HG03558 (cell line): ENCODE measurements around the gene PI4KA.
"Not testable (repeated sequence)": the region's sequence is repeated elsewhere in the genome, so short reads cannot be mapped to it uniquely, and the experiment has no call there.

Experiments used
- ATAC-seq: cut with Tn5 transposase; IDR thresholded peaks from one replicate; pipeline ENCODE4 v1.9.1; 2021; ENCODE audit warnings: moderate number of reproducible peaks; ENCODE audit not compliant: unreplicated experiment; ENCODE audit errors: extremely low read depth

Gene PI4KA

DNA sequence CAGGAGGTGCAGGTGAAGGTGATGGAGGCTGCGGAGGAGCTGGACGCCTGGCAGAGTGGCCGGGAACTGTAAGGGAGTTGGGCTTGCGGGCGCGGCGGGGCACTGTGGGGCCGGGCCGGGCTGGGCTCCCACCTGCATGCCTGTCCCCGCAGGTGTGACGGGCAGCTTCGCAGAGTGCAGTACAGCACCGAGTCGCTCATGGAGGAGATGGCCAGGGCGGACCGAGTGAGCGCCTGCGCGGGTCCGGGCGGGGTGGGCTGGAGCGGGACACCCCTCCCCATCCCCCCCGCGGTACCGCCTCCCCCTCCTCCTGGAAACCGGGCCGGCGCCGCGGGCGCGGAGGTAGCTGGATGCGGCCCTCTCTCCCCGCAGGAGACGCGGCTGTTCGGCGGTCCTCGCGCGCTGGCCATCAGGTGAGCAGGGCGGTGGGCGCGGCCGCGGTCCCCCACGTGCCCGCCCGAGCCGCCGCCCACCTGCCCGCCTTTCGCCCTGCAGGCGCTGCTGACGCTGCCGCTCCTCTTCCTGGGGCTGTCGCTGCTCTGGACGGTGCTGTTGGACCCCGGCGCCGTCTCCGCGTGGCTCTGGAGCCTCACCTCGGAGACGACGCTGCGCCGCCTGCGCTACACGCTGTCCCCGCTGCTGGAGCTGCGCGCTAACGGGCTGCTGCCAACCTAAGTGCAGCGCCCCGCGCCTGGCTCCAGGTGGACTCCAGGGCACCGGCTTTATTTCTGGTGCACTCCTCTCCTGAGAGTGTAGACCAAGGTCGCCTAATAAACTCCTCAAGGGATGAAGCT is 154.6 kb downstream of the PI4KA start:
- ATAC-seq = not testable (repeated sequence)

DNA sequence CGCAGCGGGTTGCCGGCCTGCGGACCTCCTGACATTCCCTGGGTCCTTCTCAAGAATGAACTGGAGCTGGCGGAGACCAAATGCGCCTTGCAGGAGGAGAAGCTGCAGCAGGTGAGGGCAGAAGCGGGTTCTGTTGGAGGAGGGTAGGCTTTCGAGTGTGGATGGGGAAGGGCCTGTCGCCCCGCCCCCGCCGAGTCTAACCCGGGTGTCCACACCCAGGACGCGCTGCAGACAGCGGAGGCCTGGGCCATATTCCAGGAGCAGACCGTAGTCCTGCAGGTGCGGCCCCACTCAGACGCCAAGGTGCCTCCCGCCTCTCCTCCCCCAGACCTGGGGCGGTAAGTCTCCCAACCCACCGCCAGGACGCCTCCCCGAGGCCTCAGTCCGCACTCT is 155.2 kb downstream of the PI4KA start:
- not testable (repeated sequence) for ATAC-seq

DNA sequence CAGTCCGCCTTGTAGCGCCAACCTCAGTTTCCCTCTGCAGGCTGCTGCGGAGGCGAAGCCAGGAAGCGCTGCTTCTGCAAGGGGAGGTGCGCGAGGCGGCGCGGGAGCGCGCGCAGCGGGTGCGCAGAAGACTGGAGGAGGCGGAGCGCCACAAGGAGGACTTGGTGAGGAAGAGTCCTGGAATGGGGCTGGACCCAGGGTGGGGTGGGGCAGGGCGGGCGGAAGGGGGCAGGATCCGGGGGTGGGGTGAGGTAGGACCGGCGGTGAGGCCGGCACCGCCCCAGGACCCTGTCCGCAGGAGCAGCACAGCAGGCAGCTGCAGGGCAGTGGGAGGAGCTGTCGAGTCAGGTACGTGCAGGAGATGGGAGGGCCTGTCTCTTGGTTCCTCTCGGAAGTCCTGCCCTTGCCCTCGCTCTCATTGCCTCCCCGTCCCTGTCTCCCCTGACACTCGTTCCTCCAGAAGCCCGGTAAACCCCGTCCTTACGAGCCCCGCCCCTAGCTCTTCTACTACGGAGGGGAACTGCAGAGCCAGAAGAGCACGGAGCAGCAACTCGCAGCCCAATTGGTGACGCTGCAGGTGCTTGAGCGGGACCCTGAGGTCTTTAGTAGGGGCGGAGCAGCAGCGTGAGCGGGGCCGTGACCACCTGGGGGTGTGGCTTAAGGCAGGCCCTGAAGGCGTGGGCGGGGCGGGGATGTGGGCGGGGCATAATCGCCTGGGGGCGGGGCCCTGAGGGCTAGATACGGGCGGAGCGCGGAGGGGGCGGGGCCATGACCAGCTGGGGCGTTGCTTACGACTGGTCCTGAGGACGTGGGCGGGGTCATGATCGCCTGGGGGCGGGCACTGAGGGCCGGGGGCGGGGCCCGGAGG is 155.8 kb downstream of the PI4KA start:
- peak; percentile 38 for ATAC-seq

DNA sequence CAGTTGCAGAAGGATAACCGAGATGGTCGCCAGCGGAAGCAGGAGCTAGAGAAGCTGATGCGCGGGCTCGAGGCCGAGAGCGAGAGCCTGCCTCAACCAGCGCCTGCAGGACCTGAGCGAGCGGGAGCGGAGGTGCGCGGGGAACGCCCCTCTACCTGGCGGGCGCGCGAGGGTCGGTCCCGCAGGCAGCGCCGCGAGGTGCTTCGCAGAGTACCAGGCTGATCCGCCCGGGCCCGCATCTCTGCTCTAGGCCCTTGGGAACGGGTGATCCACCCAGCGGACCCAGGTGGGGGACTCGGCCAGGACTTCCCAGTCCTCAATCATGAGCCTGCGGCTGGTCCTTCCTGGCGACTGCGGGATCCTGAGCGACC is 156.5 kb downstream of the PI4KA start:
- peak; percentile 16 for ATAC-seq

DNA sequence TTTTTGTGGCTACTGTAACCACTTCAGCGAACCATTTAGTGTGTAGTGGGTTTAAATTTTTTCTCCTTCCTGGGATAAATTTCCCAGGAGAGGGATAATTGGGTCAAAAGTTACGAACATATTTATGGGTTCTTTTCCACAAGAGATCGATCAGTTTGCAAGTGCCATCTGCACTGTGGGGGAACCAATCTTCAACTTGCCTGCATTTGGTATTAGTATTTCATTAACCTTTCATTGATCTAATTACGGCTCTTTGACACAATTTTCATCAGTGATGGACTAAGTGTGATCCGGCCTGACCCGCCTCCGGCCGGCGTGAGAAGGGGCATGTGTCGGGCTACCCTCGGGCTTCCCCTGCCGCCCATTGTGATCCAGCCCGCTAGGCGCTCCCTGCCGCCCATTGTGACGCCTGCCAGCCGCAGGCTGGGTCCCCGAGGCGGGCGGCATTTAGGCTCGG is 156.9 kb downstream of the PI4KA start:
- ATAC-seq = peak; percentile 9

DNA sequence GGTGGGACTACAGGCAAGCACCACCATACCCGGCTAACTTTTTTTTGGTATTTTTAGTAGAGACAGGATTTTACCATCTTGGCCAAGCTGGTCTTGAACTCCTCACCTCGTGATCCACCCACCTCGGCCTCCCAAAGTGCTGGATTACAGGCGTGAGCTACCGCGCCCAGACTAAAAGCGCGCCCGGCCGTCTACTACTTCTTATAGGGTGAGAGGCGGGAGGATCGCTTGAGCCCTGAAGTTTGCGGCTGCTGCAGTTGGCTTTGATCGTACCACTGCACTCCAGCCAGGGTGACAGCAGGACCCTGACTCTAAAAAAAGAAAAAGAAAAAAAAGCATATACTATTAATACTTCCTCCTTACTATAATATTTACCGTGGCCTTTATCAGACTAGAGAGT is 158.3 kb downstream of the PI4KA start:
- ATAC-seq = not testable (repeated sequence)

DNA sequence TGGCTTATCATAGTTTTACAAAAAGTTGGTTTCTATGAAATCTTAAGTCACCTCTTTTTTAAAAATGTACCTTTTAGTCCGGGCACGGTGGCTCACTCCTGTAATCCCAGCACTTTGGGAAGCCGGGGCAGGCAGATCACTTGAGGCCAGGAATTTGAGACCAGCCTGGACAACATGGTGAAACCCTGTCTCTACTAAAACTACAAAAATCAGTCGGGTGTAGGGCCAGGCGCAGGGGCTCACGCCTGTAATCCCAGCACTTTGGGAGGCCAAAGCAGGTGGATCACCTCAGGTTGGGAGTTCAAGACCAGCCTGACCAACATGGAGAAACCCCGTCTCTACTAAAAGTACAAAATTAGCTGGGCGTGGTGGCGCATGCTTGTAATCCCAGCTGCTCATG is 158.8 kb downstream of the PI4KA start:
- not testable (repeated sequence) for ATAC-seq

DNA sequence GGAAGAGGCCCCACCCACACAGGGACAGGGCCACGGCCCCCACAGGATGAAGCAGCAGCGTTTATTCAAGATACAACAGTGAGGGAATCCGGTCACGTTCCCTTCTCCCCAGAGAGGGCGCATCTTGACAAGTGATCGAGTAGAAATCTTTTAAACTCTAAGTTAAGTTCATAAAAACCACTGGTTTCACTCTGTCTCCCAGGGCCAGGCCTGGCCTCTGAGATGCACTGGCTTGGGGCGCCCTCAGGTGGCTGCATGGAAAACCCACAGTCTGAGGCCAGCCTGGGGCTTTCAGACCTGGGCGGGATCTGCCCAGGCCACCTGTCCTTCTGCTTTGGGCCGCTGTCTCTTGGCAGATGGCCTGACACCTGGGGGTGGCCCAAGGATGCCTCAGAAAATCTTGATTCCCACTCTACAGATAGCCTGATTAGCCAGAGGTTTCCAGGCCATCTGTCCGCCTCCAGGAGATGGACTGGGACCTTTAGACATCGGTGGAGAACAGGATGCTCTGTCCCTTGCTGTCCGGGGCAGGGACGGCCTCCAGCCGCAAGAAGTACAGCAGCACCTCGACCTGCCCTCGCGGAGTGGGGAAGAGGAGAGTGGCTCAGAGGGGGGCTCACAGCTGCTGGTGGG is 161.0 kb downstream of the PI4KA start:
- not testable (repeated sequence) for ATAC-seq

DNA sequence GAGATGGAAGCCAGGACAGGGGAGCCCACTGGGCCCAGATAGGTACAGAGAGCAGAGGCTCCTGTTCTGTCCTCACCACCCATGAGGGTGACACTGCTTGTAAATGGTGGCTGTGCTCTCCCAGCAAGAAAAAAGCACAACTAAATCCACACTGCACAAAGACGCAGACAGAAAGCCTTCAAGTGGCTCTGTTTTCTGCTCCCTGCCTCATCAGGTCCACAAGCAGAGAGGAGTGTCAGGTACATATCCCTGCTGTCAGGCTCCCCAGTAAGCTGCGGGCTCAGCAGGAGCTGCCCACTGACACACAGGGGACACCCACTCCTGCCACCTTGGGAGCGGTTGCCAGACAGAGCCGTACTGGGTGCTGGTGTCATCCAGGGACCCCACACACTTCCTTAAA is 162.6 kb downstream of the PI4KA start:
- not testable (repeated sequence) for ATAC-seq

DNA sequence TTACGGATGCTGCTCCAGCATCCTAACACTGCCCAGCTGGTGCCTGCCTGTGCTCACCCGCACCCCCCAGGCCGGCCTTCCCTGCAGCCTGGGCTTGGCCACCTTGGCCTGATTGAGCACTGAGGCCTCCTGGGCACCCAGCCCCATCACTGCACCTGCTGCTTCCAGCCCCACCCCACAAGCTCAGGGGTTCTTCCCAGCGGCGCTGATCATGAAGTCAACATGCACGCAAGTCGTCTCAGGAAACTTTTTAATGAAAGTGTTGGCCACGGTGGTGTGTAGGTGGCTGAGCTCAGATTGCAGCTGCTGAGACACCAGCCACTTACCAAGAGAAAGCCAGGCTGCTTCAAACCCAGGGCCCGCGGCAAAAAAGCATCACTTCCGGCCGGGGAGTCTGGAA is 163.4 kb downstream of the PI4KA start:
- ATAC-seq = not testable (repeated sequence)

DNA sequence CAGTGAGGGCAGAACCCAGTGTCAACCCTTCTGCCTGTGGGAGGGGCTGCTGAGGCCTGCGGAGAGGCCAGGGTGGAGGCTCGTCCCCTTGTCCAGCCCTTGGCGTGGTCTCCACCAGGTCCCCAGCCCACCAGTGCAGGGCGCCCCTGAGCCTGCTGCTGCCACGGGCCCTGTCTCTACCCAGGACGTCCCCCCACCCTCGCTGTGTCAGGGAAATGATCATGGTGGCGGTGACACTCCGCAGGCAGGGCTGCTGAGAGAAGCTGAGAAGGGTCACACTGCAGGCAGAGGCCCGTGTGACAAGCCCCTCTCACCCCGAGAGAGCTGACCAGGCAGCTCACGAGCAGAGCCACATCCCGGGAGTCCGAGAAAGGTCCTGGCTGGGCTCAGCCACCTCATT is 164.4 kb downstream of the PI4KA start:
- ATAC-seq = not testable (repeated sequence)

DNA sequence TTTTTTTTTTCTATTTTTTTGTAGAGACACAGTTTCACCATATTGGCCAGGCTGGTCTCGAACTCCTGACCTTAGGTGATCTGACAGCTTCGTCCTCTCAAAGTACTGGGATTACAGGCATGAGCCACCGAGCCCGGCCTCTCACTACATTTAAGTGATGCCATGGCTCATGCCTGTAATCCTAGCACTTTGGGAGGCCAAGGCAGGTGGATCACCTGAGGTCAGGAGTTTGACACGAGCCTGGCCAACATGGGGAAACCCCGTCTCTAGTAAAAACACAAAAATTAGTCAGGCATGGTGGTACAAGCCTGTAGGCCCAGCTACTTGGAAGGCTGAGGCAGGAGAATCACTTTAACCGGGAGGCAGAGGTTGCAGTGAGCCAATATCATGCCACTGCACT is 165.7 kb downstream of the PI4KA start:
- ATAC-seq = not testable (repeated sequence)

DNA sequence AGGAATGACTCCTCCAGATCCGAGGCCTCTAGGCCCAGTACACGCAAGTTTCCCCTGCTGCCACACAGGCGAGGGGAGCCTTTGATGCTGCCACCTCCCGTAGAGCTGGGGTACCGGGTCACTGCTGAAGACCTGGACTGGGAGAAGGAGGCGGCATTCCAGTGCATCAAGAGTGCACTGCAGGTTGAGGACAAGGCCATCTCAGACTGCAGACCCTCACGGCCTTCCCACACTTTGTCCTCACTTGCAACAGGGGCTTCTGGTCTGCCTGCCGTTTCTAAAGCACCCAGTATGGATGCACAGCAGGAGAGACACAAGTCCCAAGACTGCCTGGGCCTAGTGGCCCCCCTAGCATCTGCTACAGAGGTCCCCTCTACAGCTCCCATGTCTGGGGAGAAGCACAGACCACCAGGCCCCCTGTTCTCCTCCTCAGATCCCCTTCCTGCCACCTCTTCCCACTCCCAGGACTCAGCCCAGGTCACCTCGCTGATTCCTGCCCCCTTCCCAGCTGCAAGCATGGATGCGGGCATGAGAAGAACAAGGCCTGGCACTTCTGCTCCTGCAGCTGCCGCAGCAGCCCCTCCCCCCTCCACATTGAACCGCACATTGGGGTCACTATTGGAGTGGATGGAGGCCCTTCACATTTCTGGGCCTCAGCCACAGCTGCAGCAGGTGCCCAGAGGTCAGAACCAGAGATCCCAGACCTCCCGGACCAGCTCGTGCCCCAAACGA is 167.9 kb downstream of the PI4KA start:
- not testable (repeated sequence) for ATAC-seq

DNA sequence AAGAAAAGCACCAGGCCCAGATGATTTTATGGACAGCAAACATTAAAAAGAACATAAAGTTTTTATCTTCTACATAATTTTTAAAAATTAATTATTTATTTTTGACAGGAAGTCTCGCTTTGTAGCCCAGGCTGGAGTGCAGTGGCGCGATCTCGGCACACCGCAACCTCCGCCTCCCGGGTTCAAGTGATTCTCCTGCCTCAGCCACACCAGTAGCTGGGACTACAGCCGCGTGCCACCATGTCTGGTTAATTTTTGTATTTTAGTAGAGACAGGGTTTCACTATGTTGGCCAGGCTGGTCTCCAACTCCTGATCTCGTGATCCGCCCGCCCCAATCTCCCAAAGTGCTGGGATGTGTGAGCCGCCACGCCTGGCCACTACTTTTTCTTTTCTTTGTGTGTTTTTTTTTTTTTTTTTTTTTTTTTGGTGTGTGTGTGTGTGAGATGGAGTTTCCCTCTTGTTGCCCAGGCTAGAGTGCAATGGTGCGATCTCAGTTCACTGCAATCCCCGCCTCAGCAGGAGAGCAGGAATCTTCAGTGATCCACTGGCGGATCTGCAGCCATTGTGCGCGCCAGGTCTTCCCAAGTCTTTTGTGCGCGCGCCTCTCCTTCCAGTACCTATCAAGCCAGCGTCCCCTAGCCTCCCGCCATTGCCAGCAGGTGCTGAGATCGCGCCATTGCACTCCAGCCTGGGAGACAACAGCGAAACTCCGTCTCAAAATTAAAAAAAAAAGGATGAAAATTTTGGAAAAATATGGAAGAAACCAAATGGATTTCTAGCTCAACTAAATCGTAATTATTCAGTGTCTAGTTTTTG is 171.0 kb downstream of the PI4KA start:
- not testable (repeated sequence) for ATAC-seq

DNA sequence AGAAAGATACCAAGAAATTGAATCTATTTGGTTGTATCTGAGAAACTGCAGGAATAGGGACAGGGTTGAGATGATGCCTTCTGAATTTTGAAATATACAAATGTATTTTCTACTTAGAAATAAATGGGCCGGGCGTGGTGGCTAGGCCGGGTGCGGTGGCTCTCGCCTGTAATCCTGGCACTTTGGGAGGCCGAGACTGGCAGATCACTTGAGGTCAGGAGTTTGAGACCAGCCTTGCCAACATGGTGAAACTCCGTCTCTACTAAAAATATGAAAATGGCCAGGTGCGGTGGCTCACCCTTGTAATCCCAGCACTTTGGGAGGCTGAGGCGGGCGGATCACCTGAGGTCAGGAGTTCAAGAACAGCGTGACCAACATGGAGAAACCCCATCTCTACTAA is 172.8 kb downstream of the PI4KA start:
- not testable (repeated sequence) for ATAC-seq

DNA sequence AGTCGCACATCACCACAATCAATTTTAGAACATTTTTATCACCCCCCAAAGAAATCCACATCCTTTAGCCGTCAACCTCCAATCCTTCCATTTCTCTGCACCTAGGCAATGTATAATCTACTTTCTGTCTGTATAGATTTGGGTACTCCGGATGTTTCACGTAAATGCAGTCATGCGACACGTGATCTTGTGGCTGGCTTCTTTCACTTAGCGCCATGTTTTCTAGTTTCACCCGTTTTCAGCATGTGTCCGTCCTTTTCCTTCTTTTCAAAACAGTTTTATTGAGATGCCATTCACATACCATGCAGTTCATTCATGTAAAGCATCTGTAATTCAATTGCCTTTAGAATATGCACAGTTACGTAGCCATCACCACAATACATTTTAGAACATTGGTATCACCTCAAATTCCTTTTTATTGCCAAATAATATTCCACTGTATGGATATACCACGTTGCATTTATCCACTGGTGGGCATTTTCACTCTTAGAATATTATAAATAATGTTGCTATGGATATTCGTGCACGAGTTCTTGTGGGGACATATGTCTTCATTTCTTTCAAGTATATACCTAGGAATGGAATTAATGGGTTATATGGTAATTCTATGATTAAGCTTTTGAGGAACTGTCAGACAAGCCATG is 179.7 kb downstream of the PI4KA start:
- not testable (repeated sequence) for ATAC-seq

DNA sequence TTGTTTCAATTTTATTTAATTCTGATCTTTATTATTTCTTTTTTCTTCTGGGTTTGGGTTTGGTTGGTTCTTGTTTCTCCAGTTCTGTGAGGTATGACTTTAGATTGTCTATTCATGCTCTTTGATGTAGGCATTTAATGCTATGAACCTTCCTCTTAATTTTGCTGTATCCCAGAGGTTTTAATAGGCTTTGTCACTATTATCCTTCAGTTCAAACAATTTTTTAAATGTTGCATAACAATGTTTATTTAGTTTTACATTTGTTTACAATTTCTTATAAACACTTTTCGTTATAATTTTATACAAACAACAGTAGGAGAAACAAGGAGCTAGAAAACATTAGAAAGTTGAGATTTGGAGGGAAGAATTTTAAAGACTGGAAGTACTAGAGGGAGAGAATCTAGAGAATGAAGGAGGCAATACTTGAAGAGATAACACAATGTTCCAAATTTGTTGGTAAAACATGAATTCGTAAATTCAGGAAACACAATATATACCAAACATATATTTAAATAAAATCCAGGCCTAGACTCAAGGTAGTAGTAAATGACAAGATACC is 180.8 kb downstream of the PI4KA start:
- ATAC-seq = no peak

DNA sequence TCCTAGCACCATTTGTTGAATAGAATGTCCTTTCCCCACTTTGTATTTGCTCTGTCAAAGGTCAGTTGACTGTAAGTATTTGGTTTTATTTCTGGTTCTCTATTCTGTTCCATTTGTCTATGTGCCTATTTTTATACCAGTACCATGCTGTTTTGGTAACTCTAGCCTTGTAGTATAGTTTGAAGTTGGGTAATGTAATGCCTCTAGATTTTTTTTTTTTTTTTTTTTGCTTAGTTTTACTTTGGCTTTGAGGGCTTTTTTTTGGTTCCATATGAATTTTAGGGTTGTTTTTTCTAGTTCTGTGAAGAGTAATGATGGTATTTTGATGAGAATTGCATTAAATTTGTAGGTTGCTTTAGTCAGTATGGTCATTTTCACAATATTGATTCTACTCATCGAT is 183.0 kb downstream of the PI4KA start:
- not testable (repeated sequence) for ATAC-seq
